Stimulated activated CD4-positive, alpha-beta T cell treated with anti-CD3 and anti-CD28 coated beads, Interleukin-12 subunit alpha, Interleukin-12 subunit beta, amount 100 ng/mL, for 4 hours (primary cell): ENCODE measurements around the gene NFATC3.

Experiments used
- DNase-seq: peaks from one replicate; pipeline ENCODE4 v3.0.0-alpha.2; 2020

The NFATC3 gene

GRCh38 chr16:68085259-68086071 lies at the start of gene NFATC3:
Gene NFATC3, plus strand, starts transcription at chr16:68085370. Its CDS starts 312 bp downstream, at chr16:68085682.
- DNase-seq: peak; percentile 99

DNA sequence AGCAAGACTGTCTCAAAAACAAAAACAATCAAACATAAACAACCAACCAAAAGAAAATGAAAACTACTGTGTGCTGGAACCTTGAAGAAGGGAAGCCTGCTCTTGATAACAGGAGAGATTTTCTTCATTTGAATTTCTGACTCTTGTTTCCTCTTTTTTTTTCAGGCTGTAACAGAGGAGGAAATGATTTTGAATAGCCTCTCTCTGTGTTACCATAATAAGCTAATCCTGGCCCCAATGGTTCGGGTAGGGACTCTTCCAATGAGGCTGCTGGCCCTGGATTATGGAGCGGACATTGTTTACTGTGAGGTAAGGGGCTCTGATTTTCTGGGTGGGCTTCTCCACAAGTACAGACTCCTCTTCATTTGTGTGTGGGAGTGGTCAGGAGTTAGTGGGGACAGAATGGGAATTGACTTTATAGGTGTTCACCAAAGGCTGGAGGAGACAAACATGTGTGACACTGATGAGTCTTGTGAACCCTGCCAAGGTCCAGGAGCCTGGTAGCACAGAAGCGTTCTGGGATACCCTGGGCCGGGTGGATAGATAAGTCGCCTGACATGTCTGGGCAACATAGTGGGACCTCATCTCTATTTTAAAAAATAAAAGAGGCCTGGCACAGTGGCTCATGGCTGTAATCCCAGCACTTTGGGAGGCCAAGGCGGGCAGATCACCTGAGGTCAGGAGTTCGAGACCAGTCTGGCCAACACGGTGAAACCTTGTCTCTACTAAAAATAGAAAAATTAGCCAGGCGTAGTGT lies 47.2 kb upstream of the NFATC3 start:
- no peak for DNase-seq

GRCh38 chr16:68040506-68041288 lies 44.5 kb upstream of the NFATC3 start:
- DNase-seq: peak; percentile 86

- no peak for DNase-seq
These were observed 43.4 kb upstream of the NFATC3 start for GRCh38 chr16:68041783-68042182.

- no peak for DNase-seq
These were observed 39.1 kb upstream of the NFATC3 start for GRCh38 chr16:68046106-68046505.

- DNase-seq: no peak
These were observed 37.2 kb upstream of the NFATC3 start for GRCh38 chr16:68047987-68048386.

GRCh38 chr16:68049449-68049848 lies 35.7 kb upstream of the NFATC3 start:
- no peak for DNase-seq

GRCh38 chr16:68055395-68055794 lies 29.8 kb upstream of the NFATC3 start:
- no peak for DNase-seq

DNA sequence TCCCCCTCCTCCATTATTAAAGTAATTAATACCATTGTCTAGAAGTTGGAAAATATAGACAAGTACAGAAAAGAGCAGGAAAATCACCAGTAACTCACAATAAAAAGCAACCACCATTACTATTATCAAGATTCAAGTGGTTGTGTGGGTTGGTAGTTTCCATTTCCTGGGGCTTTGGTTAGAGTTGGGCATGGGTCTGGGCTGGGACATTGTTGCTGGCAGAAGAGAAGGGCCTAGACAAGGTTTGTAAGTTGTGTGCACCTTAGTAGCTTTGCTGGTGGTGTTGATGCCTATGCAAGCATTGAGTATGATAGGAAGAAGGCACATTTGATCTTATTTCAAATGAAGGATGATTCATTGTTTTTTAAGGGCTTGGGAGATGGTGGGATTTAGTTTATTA lies 25.4 kb upstream of the NFATC3 start:
- DNase-seq: no peak

DNA sequence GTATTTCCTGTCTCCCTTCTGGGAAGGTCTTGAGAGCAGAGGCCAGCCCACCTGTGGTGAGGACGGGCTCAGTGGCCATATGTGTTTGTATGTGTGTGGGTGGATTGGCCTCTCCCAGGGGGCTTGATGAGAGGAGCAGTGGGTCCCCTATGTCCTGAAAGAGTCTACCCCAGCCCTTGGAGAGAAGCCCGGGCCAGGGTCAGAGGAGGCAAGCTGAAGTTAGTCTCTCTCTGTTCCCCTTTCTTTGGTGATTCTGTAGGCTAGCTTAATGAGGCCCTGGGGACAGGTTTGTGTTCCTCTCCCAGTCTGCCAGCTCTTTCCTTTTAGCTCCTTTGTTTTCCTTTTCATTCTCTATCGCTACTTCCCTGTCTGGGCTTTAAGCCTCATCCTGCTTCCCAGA lies 23.8 kb upstream of the NFATC3 start:
- no peak for DNase-seq

DNA sequence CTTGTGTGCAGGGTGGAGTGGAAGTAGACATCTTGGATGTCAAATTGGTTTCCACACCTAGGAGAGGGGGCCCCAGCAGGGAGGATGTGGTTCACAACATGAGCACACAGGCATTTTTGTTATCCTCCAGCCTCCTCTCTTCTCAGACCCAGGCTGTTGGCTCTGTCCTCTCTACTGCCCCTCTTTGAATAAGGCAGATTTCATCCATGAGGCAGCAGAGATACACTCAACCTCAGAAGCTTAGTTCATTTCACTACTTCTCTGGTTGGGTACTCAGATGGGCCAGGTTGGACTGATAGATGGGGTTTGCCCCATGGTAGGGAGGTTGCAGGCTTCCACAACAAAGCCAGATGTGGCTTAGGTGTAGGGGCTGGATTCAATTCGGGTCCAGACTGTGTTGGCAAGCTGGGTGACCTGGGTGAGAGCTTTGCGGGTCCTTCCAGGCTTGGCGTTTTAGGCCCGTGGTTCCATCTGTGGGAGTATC lies 22.2 kb upstream of the NFATC3 start:
- DNase-seq: no peak

DNA sequence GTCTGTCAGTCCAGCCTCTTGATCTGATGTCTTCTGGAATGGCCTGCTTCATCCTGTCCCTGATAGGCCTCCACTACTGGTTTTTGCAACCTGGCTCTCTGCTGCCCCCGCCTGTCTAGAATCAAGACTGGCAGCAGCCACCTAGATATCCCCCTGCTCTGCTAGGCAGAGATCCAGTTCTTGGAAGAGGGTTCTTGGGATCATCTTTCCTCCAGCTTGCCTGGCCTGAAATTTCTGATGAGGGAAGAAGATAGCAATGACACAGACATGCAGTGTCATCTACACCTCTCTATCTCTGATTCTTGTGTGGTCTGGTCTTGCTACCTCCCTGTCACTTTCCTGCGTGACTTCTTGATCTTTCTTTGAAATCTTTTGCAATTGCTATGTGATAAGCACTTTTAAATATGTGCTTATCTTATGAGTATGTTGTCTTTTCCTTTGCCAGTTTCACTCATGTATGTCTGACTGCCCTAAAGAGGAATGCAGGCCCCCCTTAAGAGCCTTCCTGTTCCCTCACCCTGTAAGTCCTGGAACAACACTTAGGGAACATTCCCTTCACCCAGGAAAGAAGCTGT lies 20.3 kb upstream of the NFATC3 start:
- peak; percentile 64 for DNase-seq

GRCh38 chr16:68065716-68066305 lies 19.4 kb upstream of the NFATC3 start:
- no peak for DNase-seq

- no peak for DNase-seq
These were observed 18.4 kb upstream of the NFATC3 start for GRCh38 chr16:68066763-68067162.

DNA sequence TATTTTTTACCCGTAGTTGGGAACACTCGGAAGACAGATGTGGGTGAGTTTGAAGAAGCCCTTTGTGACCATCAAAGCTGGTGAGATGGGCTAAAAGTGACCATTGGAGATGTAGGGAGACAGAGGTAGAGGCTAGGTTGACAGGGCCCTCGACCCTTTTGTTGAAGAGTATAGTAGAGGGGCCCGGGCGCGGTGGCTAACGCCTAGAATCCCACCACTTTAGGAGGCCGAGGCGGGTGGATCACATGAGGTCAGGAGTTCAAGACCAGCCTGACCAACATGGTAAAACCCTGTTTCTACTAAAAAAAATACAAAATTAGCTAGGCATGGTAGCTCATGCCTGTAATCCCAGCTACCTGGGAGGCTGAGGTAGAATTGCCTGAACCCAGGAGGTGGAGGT lies 16.2 kb upstream of the NFATC3 start:
- DNase-seq: no peak

DNA sequence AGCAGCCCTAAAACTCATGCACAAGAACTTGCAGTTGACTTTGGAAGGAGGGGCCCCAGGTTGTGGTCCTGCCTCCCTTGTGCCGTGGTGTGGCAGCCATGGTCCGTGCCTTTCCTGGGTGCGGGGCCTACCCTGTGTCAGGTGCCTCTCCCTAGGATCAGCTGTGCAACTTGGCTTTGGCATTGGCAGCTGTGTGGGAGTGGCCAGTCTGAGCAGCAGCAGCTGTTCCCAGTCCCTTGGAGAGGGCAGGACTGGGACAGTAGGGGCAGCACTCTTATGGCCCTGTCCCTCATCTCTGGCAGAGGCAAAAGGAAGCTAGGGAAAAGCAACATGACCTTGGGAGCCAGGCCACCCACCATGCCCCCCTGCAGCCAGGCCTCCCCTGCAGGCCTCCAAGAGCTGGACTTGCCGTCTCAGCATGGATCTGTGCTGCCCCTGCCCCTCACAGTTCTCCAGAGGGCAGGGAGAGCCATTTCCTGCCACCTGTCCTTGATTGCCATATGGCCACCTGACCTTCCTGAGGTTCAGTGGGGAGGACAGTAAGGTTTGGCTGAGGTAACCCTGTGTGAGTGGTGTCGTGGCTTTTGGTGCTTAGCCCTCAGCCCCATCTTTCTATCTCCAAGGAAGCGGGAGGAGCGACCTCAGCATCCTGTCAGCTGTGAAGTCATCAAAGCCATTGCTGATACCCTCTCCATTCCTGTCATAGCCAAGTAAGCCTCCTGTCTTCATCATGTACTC lies 15.5 kb upstream of the NFATC3 start:
- DNase-seq: no peak

- no peak for DNase-seq
These were observed 14.9 kb upstream of the NFATC3 start for GRCh38 chr16:68070249-68070730.

DNA sequence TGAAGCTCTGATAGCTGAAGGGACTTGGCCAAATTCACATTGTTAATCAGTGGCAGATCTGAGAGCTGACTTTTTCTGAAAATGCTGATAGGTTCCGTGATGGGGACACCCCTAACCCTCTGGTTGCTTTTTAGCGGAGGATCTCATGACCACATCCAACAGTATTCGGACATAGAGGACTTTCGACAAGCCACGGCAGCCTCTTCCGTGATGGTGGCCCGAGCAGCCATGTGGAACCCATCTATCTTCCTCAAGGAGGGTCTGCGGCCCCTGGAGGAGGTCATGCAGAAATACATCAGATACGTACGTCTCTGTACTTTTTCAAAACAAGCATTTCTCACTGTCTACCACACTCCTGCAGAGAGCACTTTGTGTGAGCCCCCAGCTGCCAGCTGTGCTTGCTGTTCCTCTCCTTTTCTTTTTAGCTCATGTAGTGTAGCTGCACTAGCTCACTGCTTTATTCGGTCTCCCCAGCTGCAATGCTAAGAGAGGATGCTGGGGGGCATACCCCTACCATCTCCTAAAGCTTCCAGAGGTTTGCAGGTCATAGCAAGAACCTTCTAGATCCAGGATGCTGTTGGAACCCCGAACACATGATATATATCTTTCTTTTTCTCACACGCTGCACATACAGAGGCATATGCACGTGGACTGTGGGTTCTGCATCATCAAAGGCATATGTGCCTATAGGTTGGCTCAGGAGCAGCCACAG lies 14.2 kb upstream of the NFATC3 start:
- no peak for DNase-seq

- DNase-seq: no peak
These were observed 13.7 kb upstream of the NFATC3 start for GRCh38 chr16:68071518-68071901.

GRCh38 chr16:68072038-68072695 lies 13.0 kb upstream of the NFATC3 start:
- DNase-seq: no peak
